ENCODE data around the gene PPFIA1. TPM values are rescaled to one million over a fixed set of nuclear protein-coding genes. Genes with fewer than 3 reads are reported as not detected.
A peak's percentile ranks its signal among the peaks of the same experiment; 100 is the strongest.

The PPFIA1 gene
- total and polyA plus RNA-seq, 2 of the 13 experiments (the other 11 are each of a cell fraction or from before 2014, with no cell fraction given): 29.9 to 45.2 TPM

- TF ChIP-seq ZNF558 (CRISPR knock-in tag; IDR thresholded peaks at IDR 0.05; ENCODE audit: borderline replicate concordance) (no peak), ZNF431 (CRISPR knock-in tag; IDR thresholded peaks at IDR 0.05; ENCODE audit: borderline replicate concordance, low read depth) (no peak), ZNF362 (CRISPR knock-in tag; IDR thresholded peaks at IDR 0.05; ENCODE audit: borderline replicate concordance) (no peak), NCOR1 (IDR thresholded peaks at IDR 0.05; ENCODE audit: borderline replicate concordance, low read length) (no peak), ZNF891 (CRISPR knock-in tag; IDR thresholded peaks at IDR 0.05) (0 out of 2 replicates have a peak, but pooled peaks have one; percentile 2), ZKSCAN5 (CRISPR knock-in tag; IDR thresholded peaks at IDR 0.05) (no peak), ZNF143 (CRISPR knock-in tag; IDR thresholded peaks at IDR 0.05) (no peak), ZNF687 (CRISPR knock-in tag; IDR thresholded peaks at IDR 0.05) (no peak), ZFP1 (CRISPR knock-in tag; IDR thresholded peaks at IDR 0.05) (no peak), MIER3 (CRISPR knock-in tag; IDR thresholded peaks at IDR 0.05; ENCODE audit: borderline replicate concordance) (peak; percentile 12; the same call in 1 of the 2 replicates), ZNF275 (CRISPR knock-in tag; IDR thresholded peaks at IDR 0.05; ENCODE audit: borderline replicate concordance) (no peak), ZNF264 (CRISPR knock-in tag; IDR thresholded peaks at IDR 0.05) (no peak), KDM3A (CRISPR knock-in tag; IDR thresholded peaks at IDR 0.05; ENCODE audit: low read depth) (0 out of 2 replicates have a peak, but pooled peaks have one; percentile 16), ZMYM2 (CRISPR knock-in tag; IDR thresholded peaks at IDR 0.05) (0 out of 2 replicates have a peak, but pooled peaks have one; percentile 10), HNF4A (CRISPR knock-in tag; IDR thresholded peaks at IDR 0.05) (no peak), BRD4 (CRISPR knock-in tag; IDR thresholded peaks at IDR 0.05) (no peak), IKZF5 (CRISPR knock-in tag; IDR thresholded peaks at IDR 0.05) (no peak), ZNF546 (CRISPR knock-in tag; conservative IDR thresholded peaks at IDR 0.05) (no peak), TERF1 (CRISPR knock-in tag; IDR thresholded peaks at IDR 0.05) (no peak)
Observed at GRCh38 chr11:70397336-70397982, 127.0 kb downstream of the PPFIA1 start (continued).

Measured in HepG2 (cell line).